ENCODE data around the gene MTHFSD.

- TF ChIP-seq CTCF (IDR thresholded peaks at IDR 0.05; ENCODE audit: low read length) (no peak), EZH2 (optimal IDR thresholded peaks at IDR 0.05; ENCODE audit: low read depth, low read length) (no peak)
These were observed 21.7 kb upstream of the MTHFSD start for GRCh38 chr16:86576591-86577313.

All from MM.1S (cell line).